GM19043 (cell line): Measurements from ENCODE around the gene F7.

Experiments used
- ATAC-seq: cut with Tn5 transposase; IDR thresholded peaks from one replicate; pipeline ENCODE4 v1.9.1; 2021; ENCODE audit warnings: low read depth; ENCODE audit not compliant: unreplicated experiment

F7 gene

DNA sequence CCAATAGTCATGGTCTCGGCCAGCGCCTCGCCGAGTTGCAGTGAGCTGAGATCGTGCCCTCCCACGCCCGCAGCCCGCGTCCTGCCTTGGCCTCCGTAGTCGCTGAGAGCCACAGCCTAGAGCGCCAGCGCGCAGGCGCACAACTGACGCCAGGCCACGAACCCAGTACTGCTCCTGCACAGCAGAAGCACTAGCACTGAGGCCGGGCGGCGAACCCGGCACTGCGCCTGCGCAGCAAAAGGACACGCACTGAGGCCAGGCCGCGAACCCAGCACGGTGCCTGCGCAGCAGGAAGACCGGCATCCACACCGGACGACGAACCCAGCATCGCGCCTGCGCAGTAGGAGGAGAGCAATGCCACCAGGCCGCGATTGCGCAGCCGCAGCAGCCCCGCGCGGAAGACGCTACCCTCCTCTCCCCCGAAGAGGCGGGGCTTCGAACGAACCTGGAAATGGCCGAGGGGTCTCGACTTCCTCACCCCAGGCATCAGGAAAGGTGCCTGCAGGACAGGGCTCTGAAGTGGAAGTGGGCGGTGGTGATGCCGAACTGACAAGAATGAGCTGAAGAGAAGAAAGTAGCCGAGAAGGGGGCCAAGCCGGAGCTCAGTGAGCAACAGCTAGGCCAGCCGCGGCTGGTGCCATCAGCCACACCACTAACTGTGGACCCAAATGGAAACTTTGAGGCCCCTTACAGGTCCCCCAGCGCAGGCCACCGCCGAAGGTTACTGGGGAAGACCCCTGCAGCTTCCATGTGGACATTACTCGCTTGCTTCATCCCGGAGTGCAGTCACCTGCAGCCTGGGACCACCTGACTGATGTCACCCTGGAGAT, 24.5 kb downstream of the F7 start:
- ATAC-seq, result no peak

DNA sequence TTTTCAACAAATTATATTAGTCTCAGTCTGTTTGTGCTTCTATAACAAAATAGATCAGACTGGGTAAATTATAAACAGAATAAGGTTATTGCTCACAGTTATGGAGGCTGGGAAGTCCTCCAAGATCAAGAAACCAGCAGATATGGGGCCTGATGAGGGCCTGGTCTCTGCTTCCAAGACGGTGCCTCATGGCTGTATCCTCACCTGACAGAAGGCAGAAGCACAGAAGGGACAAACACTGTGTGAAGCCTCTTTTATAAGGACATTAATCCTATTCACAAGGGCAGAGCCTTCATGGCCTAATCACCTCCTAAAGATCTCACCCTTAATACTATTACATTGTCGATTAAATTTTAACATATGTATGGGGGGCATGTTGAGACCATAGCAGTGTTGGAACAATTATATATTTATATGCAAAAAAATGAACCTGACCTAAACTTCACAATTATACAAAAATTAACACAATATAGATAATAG, 29.7 kb downstream of the F7 start:
- no peak for ATAC-seq

DNA sequence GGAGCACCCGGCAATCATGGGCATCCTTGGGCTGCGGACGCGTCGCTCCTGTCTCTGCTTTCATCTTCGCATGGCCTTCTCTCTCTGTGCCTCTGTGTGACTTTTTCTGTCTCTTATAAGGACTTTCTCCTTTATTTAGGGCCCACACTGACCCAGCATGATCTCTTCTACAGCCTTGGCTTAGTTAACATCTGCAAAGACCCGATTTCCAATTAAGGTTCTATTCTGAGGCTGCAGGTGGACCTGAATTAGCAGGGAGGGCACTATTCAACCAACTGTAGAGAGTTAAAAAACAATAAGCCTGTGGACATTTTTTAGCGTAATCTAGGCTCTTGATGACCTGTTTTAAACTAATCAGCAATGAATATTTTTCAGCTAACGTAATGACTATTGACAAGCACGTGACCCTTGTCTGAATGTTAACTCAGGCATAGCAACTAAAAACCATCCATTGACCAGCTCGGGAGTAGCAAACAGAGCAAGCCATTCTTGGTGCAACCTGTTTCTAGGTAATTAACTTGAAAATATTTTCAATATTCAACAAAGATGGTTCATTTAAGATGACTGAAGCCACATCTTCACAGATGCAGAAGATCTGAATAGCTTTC, 32.2 kb downstream of the F7 start:
- no peak for ATAC-seq

DNA sequence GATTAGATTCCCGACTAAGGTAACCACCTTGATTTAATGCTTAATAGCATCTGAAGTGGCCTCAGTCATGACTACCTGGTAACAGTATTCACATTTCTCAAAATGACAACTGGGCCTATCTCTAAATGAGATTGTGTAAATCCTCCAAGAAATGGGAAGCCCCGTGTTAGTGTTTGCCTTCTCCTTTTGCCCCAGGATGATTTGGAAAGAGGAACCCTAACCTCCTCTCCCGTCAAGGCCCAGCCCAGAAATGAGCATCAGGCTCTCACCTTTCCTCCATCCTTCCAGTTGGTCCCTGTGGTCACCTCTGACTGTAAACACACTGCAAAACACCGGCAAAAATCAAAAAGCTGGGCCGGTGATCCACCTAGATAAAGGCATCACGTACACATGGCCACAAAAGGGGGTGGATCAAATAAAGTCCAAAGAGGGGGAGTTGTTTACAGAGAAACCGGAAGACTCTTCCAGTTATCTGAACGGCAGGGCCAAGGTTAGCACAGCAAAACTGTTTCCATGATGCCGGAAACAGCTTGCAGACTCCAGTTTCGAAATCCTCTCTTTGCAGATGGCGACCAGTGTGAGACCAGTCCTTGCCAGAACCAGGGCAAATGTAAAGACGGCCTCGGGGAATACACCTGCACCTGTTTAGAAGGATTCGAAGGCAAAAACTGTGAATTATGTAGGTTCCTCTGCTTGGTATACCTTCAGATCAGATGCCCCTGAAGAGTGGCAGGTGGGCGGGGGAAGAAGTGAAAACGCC, 33.4 kb downstream of the F7 start:
- no peak for ATAC-seq

DNA sequence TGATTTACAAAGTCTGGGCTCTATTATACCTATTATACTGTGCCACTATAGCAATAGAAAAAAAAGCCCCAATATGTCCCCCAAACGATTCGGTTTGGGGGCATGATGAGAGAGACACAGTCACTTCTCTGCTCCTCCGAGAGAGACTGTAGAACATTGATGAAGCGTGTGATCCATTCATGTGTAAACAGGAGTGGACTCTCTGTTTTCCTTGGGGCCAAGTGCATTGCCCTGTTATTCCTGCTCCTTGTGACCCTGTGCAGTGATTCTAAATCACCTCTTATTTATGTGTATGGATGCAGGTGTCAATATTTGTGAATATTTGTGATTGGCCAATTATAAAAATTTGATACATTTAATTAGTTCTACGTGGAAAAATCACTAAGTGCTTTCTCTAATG, 34.0 kb downstream of the F7 start:
- ATAC-seq, result no peak

DNA sequence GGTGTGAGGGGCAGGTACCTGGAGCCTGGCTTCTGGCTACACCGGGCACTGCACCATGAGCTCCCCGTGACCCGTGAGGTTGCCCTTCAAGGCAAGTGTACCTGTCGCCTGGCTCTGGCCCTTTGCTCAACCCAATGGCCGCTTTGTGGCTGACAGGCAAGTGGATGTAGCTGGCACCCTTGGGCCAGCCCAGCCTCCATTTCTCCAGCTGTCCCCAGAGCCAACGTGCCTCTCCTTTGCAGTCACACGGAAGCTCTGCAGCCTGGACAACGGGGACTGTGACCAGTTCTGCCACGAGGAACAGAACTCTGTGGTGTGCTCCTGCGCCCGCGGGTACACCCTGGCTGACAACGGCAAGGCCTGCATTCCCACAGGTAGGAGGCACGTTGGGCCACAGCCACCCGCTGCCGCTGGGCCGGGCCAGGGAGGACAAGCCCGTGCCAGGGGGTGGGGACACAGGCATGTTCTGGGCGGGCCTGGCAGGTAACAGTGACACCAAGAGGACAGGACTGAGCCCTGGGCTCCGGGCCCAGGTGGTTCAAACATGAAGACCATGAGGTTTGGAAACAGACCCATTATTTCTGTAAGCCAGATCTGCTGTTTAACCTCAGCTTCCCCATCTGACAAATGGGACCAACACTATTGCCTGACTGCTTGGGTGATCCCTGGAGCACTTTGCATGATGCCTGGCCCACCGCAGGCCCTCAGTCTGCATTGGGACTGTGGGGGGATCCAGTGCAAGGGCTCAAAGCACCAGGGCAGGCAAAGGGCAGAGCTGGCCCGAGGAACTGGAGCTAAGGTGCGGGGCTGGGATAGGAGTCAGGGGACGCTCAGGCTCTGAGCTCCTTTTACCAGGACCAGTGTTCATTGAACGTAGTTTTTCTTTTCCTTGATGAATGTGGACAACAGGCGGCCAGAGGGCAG, 35.3 kb downstream of the F7 start:
- ATAC-seq, result no peak

DNA sequence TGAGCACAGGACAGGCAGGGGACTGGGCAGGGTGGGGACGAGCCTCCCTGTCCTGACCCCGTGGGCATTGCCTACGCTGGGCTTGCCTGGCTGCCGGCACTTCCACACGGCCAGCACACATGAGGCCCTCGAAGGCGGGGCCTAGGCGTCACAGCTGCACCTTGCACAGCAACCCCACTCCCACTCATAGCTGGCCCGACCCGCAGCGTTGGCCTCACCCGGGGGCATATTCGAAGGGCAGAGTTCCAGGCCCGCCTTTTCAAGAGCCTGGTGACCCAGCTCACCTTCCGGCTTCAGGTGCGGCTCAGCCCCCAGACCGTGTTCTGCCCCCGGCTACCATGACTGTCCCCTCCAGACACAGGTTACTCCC, 36.0 kb downstream of the F7 start:
- no peak for ATAC-seq

DNA sequence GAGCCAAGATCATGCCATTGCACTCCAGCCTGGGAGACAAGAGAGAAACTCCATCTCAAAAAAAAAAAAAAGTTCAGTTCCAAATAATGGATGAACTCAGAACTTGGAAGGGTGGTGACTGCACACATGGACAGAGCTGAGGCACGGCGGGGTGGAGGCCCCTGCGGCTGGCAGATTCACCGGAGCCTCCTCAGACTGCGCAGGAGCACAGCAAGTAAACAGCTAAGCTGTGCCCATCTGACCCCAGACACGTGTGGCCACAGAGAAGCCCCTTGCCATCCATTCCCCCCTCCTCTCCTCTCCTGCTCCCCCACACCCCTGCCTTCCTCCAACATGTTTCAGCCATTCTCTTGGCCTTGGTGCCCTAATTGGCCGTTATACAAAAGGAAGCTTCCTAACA, 37.3 kb downstream of the F7 start:
- ATAC-seq, result no peak

DNA sequence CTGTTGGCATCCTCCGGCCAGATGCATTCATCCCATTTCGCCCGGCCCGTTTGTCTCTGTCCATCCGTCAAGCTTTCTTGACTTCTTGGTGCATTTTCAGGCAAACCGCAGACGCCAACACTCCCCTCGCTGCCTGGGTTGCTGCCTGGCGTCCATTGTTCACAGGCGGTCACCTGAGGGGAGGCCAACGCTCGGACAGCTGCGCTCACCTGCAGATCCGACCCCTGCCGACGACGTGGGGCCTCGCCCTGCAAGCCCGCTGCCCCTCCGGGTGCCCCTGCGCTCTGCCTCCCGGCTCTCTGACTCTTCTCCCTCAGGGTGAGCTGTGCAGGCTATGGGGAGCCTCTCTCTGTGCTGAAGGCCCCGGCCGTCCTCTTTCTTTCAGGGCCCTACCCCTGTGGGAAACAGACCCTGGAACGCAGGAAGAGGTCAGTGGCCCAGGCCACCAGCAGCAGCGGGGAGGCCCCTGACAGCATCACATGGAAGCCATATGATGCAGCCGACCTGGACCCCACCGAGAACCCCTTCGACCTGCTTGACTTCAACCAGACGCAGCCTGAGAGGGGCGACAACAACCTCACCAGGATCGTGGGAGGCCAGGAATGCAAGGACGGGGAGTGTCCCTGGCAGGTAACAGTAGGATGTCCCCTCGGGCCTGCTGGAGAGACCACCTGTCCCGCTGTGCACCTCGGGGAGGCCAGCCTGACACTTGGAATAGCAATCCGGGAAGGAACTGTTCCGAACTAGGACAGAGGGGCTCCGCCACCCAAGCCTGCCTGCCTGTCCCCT, 38.1 kb downstream of the F7 start:
- no peak for ATAC-seq

DNA sequence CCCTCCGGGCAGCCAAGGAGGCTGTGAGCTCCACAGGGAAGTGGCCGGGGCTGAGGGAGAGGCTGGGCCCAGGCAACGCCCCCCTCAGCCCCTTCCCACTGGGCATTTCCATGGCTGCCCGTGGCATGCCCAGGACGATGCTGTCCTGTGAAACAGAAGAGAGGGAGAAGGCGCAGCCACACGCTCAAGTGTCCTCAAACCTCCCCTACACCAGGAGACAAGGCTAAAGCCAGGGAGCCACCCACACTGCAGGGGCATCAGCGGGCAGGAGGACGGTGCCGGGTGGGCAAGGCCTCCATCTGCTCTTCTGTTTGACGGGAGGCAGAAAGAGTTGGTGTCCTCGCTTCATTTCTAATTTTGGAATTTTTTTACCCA, 38.7 kb downstream of the F7 start:
- ATAC-seq, result no peak

DNA sequence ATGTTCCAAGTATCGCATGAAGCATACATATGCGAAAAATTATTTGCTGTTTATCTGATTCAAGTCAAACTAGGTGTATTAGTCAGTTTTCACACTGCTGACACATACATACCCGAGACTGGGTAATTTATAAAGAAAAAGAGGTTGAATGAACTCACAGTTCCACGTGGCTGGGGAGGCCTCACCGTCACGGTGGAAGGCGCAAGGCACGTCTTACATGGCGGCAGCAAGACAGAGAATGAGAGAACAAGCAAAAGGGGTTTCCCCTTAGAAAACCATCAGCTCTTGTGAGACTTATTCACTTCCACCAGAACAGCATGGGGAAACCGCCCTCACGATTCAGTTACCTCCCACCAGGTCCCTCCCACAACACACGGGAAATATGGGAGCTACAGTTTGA, 39.9 kb downstream of the F7 start:
- ATAC-seq, result no peak

DNA sequence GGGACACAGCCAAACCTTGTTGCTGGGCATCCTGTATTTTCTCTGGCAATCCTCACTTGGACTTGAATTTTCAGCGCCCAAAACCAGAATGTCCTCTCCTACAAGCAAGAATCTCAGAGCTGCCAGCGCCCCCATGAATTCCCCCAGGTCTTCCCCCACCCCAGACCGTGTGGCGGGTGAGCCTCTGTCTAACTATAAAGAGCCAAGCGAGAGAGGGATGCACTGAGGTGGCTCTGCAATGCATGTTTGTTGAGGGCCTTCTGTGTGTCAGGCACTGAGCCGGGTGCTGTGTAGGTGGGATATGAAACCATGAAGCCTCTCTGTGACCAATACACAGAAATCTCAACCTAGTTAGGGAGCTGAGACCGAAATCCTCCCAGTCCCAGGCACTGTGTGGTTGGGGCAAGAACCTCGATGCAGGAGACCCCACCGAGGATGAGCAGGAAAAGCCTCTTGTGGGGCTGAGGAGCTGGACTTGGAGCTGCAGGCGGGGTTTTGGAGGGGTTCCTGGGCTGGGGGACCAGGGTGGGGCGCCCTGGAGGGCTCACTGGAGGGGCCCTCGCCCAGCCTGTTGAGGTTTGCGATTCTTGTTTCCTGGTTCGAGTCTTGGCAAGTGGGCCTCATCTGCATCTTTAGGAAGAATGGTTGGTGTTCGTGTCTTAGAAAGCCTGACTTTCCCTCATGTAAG, 40.5 kb downstream of the F7 start:
- no peak for ATAC-seq

DNA sequence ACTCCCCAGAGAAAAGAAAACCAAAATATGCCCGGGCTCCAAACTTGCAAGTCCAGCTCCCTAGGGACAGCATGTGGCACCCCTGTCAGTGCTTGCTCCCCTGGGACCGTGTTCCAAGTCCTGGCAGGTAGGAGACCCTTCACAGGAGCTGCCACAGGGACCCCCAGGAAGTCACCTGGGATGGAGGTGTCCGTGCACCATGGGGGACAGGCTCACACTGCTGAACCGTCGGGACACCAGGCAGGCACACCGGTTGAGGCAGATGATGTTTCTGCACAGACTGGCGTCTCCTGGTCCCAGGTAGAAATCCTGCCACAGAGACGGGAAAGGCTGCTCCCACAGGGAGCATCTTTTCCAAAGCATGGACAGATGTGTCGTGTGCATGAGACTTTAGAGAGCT, 41.2 kb downstream of the F7 start:
- no peak for ATAC-seq

DNA sequence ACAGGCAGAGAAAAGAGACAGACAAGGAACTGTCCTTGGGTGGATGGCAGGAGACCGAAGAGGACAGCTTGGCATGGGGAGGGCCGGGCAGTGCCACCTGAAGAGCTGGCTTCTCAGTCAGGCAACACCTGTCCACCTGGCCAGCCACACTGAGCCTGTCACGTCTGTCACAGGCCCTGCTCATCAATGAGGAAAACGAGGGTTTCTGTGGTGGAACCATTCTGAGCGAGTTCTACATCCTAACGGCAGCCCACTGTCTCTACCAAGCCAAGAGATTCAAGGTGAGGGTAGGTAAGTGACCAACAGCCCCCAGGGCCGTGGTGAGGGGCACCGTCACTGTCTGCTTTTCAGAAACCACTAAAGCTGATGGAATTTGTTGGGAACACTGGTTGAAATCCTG, 41.6 kb downstream of the F7 start:
- ATAC-seq, result no peak

DNA sequence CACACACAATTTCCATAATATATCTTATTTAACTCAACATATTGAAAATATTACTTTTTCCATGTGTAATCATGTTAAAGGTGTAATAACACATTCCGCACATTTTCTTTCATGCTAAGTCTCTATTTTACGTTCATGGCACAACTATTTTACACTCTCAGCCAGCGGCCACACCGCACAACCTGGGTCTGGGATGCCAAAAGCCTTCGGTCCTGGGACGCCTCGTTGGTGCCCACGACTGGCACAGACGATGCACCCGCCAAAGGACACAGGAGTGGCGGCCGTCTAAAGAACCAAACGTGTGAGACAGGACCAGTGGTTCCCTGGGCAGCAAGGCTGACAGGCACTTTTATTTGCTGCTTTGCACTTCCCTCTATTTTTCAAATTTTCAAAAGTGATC, 42.8 kb downstream of the F7 start:
- ATAC-seq, result no peak

DNA sequence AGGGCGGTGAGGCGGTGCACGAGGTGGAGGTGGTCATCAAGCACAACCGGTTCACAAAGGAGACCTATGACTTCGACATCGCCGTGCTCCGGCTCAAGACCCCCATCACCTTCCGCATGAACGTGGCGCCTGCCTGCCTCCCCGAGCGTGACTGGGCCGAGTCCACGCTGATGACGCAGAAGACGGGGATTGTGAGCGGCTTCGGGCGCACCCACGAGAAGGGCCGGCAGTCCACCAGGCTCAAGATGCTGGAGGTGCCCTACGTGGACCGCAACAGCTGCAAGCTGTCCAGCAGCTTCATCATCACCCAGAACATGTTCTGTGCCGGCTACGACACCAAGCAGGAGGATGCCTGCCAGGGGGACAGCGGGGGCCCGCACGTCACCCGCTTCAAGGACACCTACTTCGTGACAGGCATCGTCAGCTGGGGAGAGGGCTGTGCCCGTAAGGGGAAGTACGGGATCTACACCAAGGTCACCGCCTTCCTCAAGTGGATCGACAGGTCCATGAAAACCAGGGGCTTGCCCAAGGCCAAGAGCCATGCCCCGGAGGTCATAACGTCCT, 43.4 kb downstream of the F7 start:
- no peak for ATAC-seq

DNA sequence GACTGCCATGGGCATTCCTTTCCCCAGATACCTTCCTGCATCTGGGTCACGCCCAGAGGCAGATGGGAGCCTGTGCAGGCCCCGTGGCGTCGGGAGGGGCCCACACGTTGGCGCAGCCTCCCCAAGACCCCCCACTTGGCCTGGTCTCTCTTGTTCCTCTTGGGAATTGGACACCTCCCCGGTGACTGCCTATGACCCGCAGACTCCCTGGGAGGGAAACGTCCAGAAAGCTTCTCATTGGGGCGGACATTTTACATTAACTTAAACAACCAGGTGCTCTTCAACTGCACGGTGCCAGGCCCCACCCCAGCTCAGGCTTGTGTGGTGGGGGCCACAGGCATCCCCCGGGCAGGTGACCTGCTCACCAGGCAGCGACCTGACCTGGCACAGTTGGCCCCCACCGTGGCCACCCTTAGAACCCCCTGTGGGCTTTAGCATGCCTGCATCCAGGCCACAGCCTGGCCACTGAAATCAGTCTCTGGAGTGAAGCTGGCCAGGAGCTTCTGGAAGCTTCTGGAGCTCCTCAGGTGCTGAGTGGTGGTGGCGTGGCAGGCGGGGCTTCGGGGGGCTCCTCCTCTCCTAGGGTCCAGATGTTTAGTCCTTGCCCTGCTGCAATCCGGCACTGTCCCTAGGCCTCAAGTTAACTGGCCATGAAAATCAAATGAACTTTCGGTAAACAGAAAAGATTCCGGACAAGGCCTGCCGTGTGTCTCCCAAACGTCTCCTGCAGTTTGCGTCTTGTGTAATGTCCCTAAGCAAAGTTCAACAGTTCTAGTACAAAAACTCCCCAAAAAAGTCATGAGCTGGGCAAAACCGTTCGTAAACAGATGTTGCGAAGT, 44.3 kb downstream of the F7 start:
- no peak for ATAC-seq
